Neuron (in vitro differentiated cells): Measurements from ENCODE around the gene BST1.

Experiments used
- H2AFZ ChIP-seq: one replicate; pipeline ENCODE4 v1.6.1; 2013; ENCODE audit warnings: low read depth, mild to moderate bottlenecking, inconsistent platforms, low read length, moderate library complexity
- H3K27me3 ChIP-seq: one replicate; pipeline ENCODE4 v1.6.1; 2013; ENCODE audit warnings: low read length; ENCODE audit not compliant: insufficient read depth
- H3K36me3 ChIP-seq: one replicate; pipeline ENCODE4 v1.6.1; 2013; ENCODE audit warnings: low read length; ENCODE audit not compliant: insufficient read depth
- H3K4me1 ChIP-seq: one replicate; pipeline ENCODE4 v1.6.1; 2013; ENCODE audit warnings: low read length; ENCODE audit not compliant: insufficient read depth
- H3K4me3 ChIP-seq: 2 replicates; pipeline ENCODE4 v1.5.1; 2013; ENCODE audit warnings: mild to moderate bottlenecking, low read length, moderate library complexity
- H3K9me3 ChIP-seq: one replicate; pipeline ENCODE4 v1.6.1; 2013; ENCODE audit warnings: low read length

Gene BST1

GRCh38 chr4:15667006-15667405 lies 35.9 kb upstream of the BST1 start:
- Histone ChIP-seq H3K4me1 (no peaks in the 10 kb centered on the region), H2AFZ (no peak overlapping the region), H3K27me3 (no peaks in the 10 kb centered on the region), H3K9me3 (peaks cover under 1% of the 10 kb centered on the region), H3K4me3 (no peak overlapping the region), H3K36me3 (peaks cover 32% of the 10 kb centered on the region)

- Histone ChIP-seq H3K36me3 (peaks cover 33% of the 10 kb centered on the region), H2AFZ (no peak overlapping the region), H3K9me3 (peaks cover 2% of the 10 kb centered on the region), H3K27me3 (no peaks in the 10 kb centered on the region), H3K4me1 (no peaks in the 10 kb centered on the region), H3K4me3 (no peak overlapping the region)
Observed at GRCh38 chr4:15668566-15669435, 34.1 kb upstream of the BST1 start.

DNA sequence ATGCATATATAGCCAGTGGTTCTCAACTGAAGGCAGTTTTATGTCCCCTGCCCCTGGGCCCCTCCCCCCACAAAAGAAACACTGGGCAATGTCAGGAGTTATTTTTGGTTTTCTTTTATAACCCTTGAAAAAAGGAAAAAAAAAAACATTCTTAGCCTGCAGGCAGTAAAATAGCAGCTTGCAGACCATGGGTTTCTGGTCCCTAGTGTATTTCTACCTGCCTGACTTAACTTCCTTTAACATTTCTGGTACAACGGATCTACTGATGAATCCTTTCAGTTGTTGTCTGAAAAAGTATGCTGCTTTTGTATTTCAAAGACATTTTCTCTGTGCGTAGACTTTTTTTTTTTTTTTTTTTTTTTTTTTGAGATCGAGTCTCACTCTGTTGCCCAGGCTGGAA lies 32.3 kb upstream of the BST1 start:
- Histone ChIP-seq H3K4me1 (no peaks in the 10 kb centered on the region), H3K27me3 (no peaks in the 10 kb centered on the region), H3K4me3 (no peak overlapping the region), H3K36me3 (peaks cover 31% of the 10 kb centered on the region), H3K9me3 (peaks cover 2% of the 10 kb centered on the region), H2AFZ (no peak overlapping the region)

- Histone ChIP-seq H2AFZ (no peak overlapping the region), H3K27me3 (no peaks in the 10 kb centered on the region), H3K4me3 (no peak overlapping the region), H3K9me3 (peaks cover 2% of the 10 kb centered on the region), H3K4me1 (no peaks in the 10 kb centered on the region), H3K36me3 (peaks cover 22% of the 10 kb centered on the region)
Observed at GRCh38 chr4:15672101-15672500, 30.8 kb upstream of the BST1 start.

GRCh38 chr4:15673337-15673736 lies 29.5 kb upstream of the BST1 start:
- peaks cover 21% of the 10 kb centered on the region for H3K36me3 ChIP-seq

DNA sequence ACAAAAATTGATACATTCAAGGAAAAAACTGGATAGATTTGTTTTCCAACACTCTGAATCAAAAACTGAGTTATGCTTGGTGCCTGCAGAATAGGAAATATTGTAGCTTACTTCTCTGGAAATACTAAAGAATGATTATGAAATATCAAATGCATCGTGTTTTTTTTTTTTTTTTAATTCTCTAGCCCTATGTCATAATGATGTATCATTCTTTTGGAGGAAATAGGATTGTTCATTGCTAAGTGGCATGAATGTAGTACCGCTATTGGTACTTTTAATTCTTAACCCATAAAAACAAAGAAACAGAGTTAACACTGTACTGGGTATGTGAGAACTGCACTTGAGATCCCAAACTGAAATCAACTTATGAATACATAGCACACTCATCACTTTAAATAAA lies 28.8 kb upstream of the BST1 start:
- H3K4me3 ChIP-seq: no peak overlapping the region
- no peaks in the 10 kb centered on the region for H3K27me3 ChIP-seq
- H2AFZ ChIP-seq: no peak overlapping the region
- H3K36me3 ChIP-seq: peaks cover 20% of the 10 kb centered on the region
- H3K9me3 ChIP-seq: peaks cover 2% of the 10 kb centered on the region
- H3K4me1 ChIP-seq: no peaks in the 10 kb centered on the region

More at GRCh38 chr4:15673337-15673736, 29.5 kb upstream of the BST1 start:
- Histone ChIP-seq H3K27me3 (no peaks in the 10 kb centered on the region), H2AFZ (no peak overlapping the region), H3K4me1 (no peaks in the 10 kb centered on the region), H3K9me3 (peaks cover 2% of the 10 kb centered on the region), H3K4me3 (no peak overlapping the region)

DNA sequence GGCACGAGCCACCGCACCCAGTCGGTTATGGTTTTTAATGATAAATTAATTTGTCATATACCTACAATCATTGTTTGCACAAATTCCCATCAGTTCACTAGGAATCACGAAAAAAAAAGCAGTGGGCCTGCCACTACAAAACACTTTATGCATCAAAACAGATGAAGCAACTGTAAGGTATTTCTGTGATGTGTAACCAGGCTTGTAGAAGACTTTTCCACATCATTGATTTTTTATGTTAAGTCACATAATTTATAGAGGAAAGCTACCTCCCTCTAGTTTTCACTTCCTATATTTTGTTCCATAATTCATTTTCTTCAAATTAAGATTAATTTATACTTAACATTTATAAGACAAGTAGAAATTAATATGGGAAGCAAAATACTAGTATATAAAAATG lies 27.9 kb upstream of the BST1 start:
- H3K36me3 ChIP-seq: peaks cover 23% of the 10 kb centered on the region

GRCh38 chr4:15675356-15675755 lies 27.5 kb upstream of the BST1 start:
- Histone ChIP-seq H2AFZ (no peak overlapping the region), H3K9me3 (peaks cover 2% of the 10 kb centered on the region), H3K36me3 (peaks cover 24% of the 10 kb centered on the region), H3K4me3 (no peak overlapping the region), H3K27me3 (no peaks in the 10 kb centered on the region), H3K4me1 (peaks cover 7% of the 10 kb centered on the region)

More for the DNA sequence above, 27.9 kb upstream of the BST1 start:
- Histone ChIP-seq H3K9me3 (peaks cover 2% of the 10 kb centered on the region), H3K4me1 (peaks cover 4% of the 10 kb centered on the region), H2AFZ (no peak overlapping the region), H3K4me3 (no peak overlapping the region), H3K27me3 (no peaks in the 10 kb centered on the region)

GRCh38 chr4:15676039-15676438 lies 26.8 kb upstream of the BST1 start:
- Histone ChIP-seq H3K4me3 (no peak overlapping the region), H3K27me3 (no peaks in the 10 kb centered on the region), H3K36me3 (peaks cover 24% of the 10 kb centered on the region), H3K9me3 (peaks cover 2% of the 10 kb centered on the region), H2AFZ (no peak overlapping the region), H3K4me1 (peaks cover 7% of the 10 kb centered on the region)

DNA sequence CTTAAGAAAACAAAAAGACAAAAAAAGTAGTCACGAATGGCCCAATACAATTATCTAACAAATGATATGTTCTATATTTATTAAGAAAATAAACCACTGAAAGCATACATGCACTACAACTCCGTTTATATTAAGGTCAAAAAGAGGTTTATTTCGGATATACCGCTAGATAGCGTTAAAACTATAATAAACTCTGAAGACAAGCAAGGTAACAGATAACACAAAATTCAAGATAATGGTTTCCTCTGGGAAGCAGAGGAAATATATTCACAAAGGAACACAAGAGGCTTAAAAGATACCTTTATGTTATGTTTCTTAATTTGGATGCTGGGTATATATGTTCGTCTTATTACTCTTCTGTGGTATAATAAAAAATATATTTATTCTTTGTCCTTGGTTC lies 26.0 kb upstream of the BST1 start:
- Histone ChIP-seq H2AFZ (no peak overlapping the region), H3K4me1 (peaks cover 7% of the 10 kb centered on the region), H3K36me3 (peaks cover 20% of the 10 kb centered on the region), H3K4me3 (no peak overlapping the region), H3K9me3 (peaks cover 2% of the 10 kb centered on the region), H3K27me3 (no peaks in the 10 kb centered on the region)

DNA sequence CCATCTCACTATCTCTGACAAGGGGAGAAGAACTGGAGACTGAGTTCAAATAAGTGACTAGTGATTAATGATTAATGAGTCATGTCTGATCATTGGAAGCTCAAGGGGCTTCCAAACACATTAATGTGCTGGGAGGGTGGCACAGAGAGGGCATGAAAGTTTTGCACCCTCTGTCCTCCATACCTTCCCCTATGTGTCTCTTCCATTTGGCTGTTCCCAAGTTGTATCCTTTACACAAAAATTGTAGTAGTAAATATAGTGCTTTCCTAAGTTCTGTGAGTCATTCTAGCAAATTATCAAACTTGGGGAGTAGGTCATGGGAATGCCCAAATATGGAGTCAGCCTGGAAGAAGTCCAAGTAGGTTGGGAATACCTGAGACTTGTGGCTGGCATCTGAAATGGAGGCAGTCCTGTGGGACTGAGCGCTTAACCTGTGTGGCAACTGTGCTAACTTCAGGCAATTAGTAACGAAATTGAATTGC lies 25.3 kb upstream of the BST1 start:
- peaks cover 10% of the 10 kb centered on the region for H3K4me1 ChIP-seq
- H3K27me3 ChIP-seq: no peaks in the 10 kb centered on the region
- H2AFZ ChIP-seq: no peak overlapping the region
- H3K4me3 ChIP-seq: no peak overlapping the region
- H3K9me3 ChIP-seq: no peaks in the 10 kb centered on the region
- H3K36me3 ChIP-seq: peaks cover 16% of the 10 kb centered on the region

GRCh38 chr4:15681067-15681371 lies 21.8 kb upstream of the BST1 start:
- Histone ChIP-seq H3K4me3 (peak overlapping the region; percentile 78), H3K36me3 (peaks cover 38% of the 10 kb centered on the region), H3K27me3 (no peaks in the 10 kb centered on the region), H2AFZ (peak overlapping the region; percentile 97), H3K4me1 (peaks cover 28% of the 10 kb centered on the region), H3K9me3 (peaks cover 3% of the 10 kb centered on the region)

DNA sequence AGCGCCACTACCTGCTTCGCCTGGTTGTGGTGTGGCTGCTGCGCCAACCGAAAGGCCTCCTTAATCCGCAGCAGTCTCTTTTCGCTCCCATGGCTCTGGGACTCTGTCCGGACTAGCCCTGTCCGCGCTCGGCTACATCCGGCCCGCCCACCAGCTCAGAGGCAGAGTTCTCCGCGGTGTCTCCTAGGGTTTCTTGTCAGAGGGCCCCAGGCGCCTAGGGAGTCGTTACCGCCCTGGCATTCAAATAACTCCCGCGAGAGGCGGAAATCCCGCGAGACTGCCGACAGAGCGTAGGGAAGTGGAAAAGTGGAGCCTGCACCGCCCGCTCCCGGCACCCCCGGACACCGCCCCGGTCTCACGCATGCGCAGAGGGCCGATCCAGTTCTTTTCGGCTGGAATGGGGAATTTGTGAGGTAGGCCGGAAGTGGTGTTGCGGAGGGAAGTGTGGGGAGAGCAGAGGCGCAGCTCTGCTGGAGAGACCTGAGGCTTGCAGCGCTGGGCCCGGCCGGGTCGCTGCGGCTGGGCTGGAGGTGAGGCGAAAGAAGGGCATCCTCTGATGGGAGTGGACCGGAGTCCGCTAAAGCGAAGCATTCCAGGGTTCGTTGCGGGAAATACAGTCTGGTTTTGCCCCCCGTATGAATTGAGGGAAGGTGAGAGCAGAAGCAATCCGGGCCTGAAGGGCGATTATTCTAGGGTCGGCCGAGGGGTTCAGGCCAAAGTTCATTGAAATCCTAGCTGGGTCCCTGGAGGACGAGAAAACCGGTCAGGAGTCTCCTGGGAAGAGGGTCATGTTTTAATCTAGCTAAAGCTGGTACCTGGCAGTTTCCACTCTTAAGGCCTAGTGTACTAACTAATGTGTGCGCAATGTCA lies 21.3 kb upstream of the BST1 start, which contains the start of gene FAM200B:
Gene FAM200B (plus strand): TSS at position 456 of the 870 bp plus-strand sequence. CDS start 5,151 bp downstream, outside the sequence.
- peak within 1 kb of the TSS; percentile 97 for H2AFZ ChIP-seq
- H3K36me3 ChIP-seq: peaks cover 44% of the 10 kb centered on the region
- H3K4me3 ChIP-seq: peak within 1 kb of the TSS; percentile 78

More for the DNA sequence above, 21.3 kb upstream of the BST1 start, which contains the start of gene FAM200B:
- peaks cover 28% of the 10 kb centered on the region for H3K4me1 ChIP-seq
- H3K9me3 ChIP-seq: peaks cover 3% of the 10 kb centered on the region
- no peaks in the 10 kb centered on the region for H3K27me3 ChIP-seq
